GM12878 (cell line): ENCODE results near the gene TRUB2. TPM values are rescaled to one million over a fixed set of nuclear protein-coding genes. Genes with fewer than 3 reads are reported as not detected.

Experiments
- ATF7 ChIP-seq: fragments of 450-650 bp; IDR thresholded peaks from 2 replicates; pipeline ENCODE4 v1.6.1; 2016; ENCODE audit warnings: low read depth, mild to moderate bottlenecking
- CUX1 ChIP-seq: IDR thresholded peaks from 2 replicates; pipeline ENCODE4 v1.6.1; 2012; ENCODE audit warnings: improper control_type of control experiment, low read depth, low read length; ENCODE audit not compliant: insufficient replicate concordance
- IKZF2 ChIP-seq, 2 experiments: fragments of 450-650 bp; IDR thresholded peaks; 2 replicates each; pipeline ENCODE4 v1.6.1; 2017; ENCODE audit warnings: mild to moderate bottlenecking in 2 of 2, moderate library complexity in 2 of 2
- KAT2A ChIP-seq: conservative IDR thresholded peaks from 2 replicates; pipeline ENCODE4 v1.6.1; 2011; ENCODE audit warnings: low read depth, low read length; ENCODE audit not compliant: control insufficient read depth
- NBN ChIP-seq: fragments of 450-650 bp; IDR thresholded peaks from 2 replicates; pipeline ENCODE4 v1.6.1; 2016
- NR2F1 ChIP-seq: fragments of 450-650 bp; conservative IDR thresholded peaks from 2 replicates; pipeline ENCODE4 v1.6.1; 2017; ENCODE audit warnings: mild to moderate bottlenecking
- POLR2A ChIP-seq: IDR thresholded peaks from 2 replicates; pipeline ENCODE4 v1.6.1; 2011; ENCODE audit warnings: low read depth, mild to moderate bottlenecking, low read length
- RAD51 ChIP-seq: fragments of 450-650 bp; IDR thresholded peaks from 2 replicates; pipeline ENCODE4 v1.6.1; 2016; ENCODE audit warnings: moderate library complexity, mild to moderate bottlenecking, inconsistent platforms
- REST ChIP-seq: IDR thresholded peaks from 2 replicates; pipeline ENCODE4 v1.6.1; 2012; ENCODE audit warnings: mild to moderate bottlenecking, low read depth, low read length
- SUPT20H ChIP-seq: IDR thresholded peaks from 2 replicates; pipeline ENCODE4 v1.6.1; 2011; ENCODE audit warnings: low read depth, mild to moderate bottlenecking, low read length, moderate library complexity, borderline replicate concordance; ENCODE audit not compliant: control insufficient read depth
- TCF3 ChIP-seq: IDR thresholded peaks from 2 replicates; pipeline ENCODE4 v1.6.1; 2012; ENCODE audit warnings: low read depth, mild to moderate bottlenecking, low read length, borderline replicate concordance; ENCODE audit not compliant: insufficient read depth
- WRNIP1 ChIP-seq: IDR thresholded peaks from 2 replicates; pipeline ENCODE4 v1.6.1; 2011; ENCODE audit warnings: low read depth, low read length, improper control_type of control experiment, borderline replicate concordance
- ZBTB40 ChIP-seq: fragments of 450-650 bp; IDR thresholded peaks from 2 replicates; pipeline ENCODE4 v1.6.1; 2016; ENCODE audit warnings: mild to moderate bottlenecking, moderate library complexity, borderline replicate concordance
- ZNF207 ChIP-seq: fragments of 450-650 bp; IDR thresholded peaks from 2 replicates; pipeline ENCODE4 v1.6.1; 2014; ENCODE audit warnings: antibody characterized with exemption, mild to moderate bottlenecking, borderline replicate concordance
- polyA plus RNA-seq, 11 experiments: library from polyadenylated mRNA; depleted of rRNA in 4 of 11; unstranded in 6 of 11; stranded (reverse) in 5 of 11; fragments of >200 nt; fragmentation: Nextera tagmentation in 4 of 11; fragmentation: Illumina TruSeq in 1 of 11; extraction: Ambion mirVana in 4 of 11; extraction: Trizol in 1 of 11; gene quantifications; 1 replicate in 1 of 11; 2 replicates in 10 of 11; pipeline versions ENCODE4 v1.2.1 to v1.2.3, GENCODE V29; 2011 to 2016; ENCODE audit warnings: inconsistent platforms in 2 of 11, missing spikeins in 2 of 11, low read depth in 1 of 11
- total RNA-seq, 4 experiments: library from RNA; depleted of rRNA in 3 of 4; stranded (reverse); fragments of >200 nt in 3 of 4; fragmentation: Illumina TruSeq in 1 of 4; extraction: Trizol in 1 of 4; gene quantifications; 2 replicates each; pipeline versions ENCODE4 v1.2.1 to v1.2.3, GENCODE V29; 2013 to 2021
- TF ChIP-seq, protein P1 (sequence below): IDR thresholded peaks from 2 replicates; pipeline ENCODE4 v1.6.1; 2012; ENCODE audit warnings: low read depth, low read length, improper control_type of control experiment

TRUB2 gene
- total and polyA plus RNA-seq, 10 of the 15 experiments (the other 5 are each of a cell fraction or from before 2014, with no cell fraction given), result 2.8 to 70.5 (median 37.2) TPM

DNA sequence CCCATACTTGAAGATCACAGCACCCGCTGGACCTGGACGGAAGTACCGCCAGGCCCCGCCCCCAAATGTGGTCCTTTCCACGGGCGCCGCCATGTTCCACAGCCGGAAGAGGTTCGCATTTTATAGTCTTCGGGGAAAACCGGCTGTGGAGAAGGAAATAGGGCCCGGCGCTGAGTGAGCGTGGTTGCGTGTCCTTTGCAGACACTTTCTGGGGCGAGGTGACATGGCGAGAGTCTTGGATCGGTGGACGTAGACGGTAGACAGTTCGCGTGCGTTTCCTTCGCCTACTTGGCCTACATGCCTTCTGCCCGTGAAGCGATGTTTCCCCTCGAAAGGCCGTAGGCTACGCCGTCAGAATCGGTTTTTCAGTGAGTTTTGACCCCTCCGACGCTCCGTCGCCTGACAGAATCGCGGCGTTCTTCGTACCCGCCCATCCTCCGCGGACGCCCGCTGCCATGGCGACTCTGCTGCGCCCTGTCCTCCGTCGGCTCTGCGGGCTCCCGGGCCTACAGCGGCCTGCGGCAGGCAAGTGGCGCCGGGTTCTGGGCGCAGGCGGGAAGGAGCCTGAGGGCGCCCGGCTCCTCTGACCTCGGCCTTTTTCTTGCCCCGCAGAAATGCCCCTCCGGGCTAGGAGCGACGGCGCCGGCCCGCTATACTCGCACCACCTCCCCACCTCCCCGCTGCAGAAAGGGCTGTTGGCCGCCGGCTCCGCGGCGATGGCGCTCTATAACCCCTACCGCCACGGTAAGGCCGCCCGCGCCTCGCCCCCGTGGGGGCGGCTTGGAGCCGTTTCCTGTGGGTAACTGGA is at the start of gene TRUB2, which contains the start of gene COQ4 (continued):
- TF ChIP-seq POLR2A, result peak; percentile 80
- TF ChIP-seq ATF7, result peak; percentile 87
- peak; percentile 98 for TF ChIP-seq ZNF207
- TF ChIP-seq SUPT20H, result no peak
- TF ChIP-seq IKZF2 (IDR thresholded peaks at IDR 0.05), result peak in 1 of 2 experiments; percentile 44; a peak in 1 of 4 replicates
- TF ChIP-seq ZBTB40, result peak; percentile 99
- TF ChIP-seq, protein P1, sequence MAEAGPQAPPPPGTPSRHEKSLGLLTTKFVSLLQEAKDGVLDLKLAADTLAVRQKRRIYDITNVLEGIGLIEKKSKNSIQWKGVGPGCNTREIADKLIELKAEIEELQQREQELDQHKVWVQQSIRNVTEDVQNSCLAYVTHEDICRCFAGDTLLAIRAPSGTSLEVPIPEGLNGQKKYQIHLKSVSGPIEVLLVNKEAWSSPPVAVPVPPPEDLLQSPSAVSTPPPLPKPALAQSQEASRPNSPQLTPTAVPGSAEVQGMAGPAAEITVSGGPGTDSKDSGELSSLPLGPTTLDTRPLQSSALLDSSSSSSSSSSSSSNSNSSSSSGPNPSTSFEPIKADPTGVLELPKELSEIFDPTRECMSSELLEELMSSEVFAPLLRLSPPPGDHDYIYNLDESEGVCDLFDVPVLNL, result no peak
- TF ChIP-seq WRNIP1, result peak; percentile 97; the same call in 1 of the 2 replicates
- no peak for TF ChIP-seq CUX1
- TF ChIP-seq REST, result peak; percentile 49; the same call in 1 of the 2 replicates
- TF ChIP-seq TCF3, result 0 out of 2 replicates have a peak, but pooled peaks have one; percentile 16
- TF ChIP-seq NR2F1, result peak; percentile 38
- TF ChIP-seq NBN, result peak; percentile 100
- no peak for TF ChIP-seq KAT2A
- TF ChIP-seq RAD51, result no peak; the same call in 1 of the 2 replicates
